Vagina (tissue), 2 donors: ENCODE results near the gene SLC37A3.

Source experiments
- CTCF ChIP-seq, 3 experiments: fragments of 450-650 bp in 2 of 3; fragments of 200-600 bp in 1 of 3; sonication (generic) in 1 of 3; IDR thresholded peaks; one replicate each; pipeline ENCODE4 v1.5.1; 2017 to 2019; ENCODE audit warnings: antibody characterized with exemption in 3 of 3, mild to moderate bottlenecking in 2 of 3, moderate library complexity in 2 of 3
- POLR2AphosphoS5 ChIP-seq, 2 donors: sonication (generic); formaldehyde crosslinking; IDR thresholded peaks; one replicate each; pipeline ENCODE4 v1.9.0; 2017; ENCODE audit warnings: antibody characterized with exemption in 2 of 2, mild to moderate bottlenecking in 2 of 2, low read depth in 1 of 2; ENCODE audit not compliant: insufficient read depth in 1 of 2

GRCh38 chr7:140404565-140405065, 6.3 kb upstream of the SLC37A3 start:
- TF ChIP-seq POLR2AphosphoS5 (IDR thresholded peaks at IDR 0.05; ENCODE audit: insufficient read depth in 1 of 2, low read depth in 1 of 2) (no peak), CTCF (IDR thresholded peaks at IDR 0.05) (no peak)
